Measurements from ENCODE around the gene PEPD. TPM values are rescaled to one million over a fixed set of nuclear protein-coding genes. Genes with fewer than 3 reads are reported as not detected.

The PEPD gene
- total RNA-seq, 2 experiments from 2014 or later, result 26.9 to 37.4 TPM

- Mint-ChIP-seq H3K9me3 (ENCODE audit: low read depth) (no peaks in the 10 kb centered on the region), H3K36me3 (ENCODE audit: low read depth) (no peaks in the 10 kb centered on the region), H3K4me3 (no peak overlapping the region), H3K4me1 (no peaks in the 10 kb centered on the region), H3K27ac (no peak overlapping the region), H3K27me3 (no peaks in the 10 kb centered on the region)
- ChIA-PET CTCF (no interaction called here), POLR2A (no interaction called here)
- intact Hi-C loops (cut with DNase I, micrococcal nuclease), result no loop called here
- DNase-seq (no peak), ATAC-seq (no peak)
Observed at GRCh38 chr19:33501693-33502356, 19.8 kb downstream of the PEPD start.

- H3K4me3 Mint-ChIP-seq, result no peak overlapping the region
- ATAC-seq, result no peak
- POLR2A ChIA-PET, result no interaction called here
- no peak overlapping the region for H3K27ac Mint-ChIP-seq
- peaks cover 2% of the 10 kb centered on the region for H3K36me3 Mint-ChIP-seq (ENCODE audit: low read depth)
- no peaks in the 10 kb centered on the region for H3K4me1 Mint-ChIP-seq
- CTCF ChIA-PET, result no interaction called here
- intact Hi-C loops (cut with DNase I, micrococcal nuclease), result no loop called here
- DNase-seq, result no peak
- no peaks in the 10 kb centered on the region for H3K27me3 Mint-ChIP-seq
- no peaks in the 10 kb centered on the region for H3K9me3 Mint-ChIP-seq (ENCODE audit: low read depth)
Observed at GRCh38 chr19:33500991-33501390, 20.6 kb downstream of the PEPD start.

GRCh38 chr19:33500586-33500985 is 21.0 kb downstream of the PEPD start:
- no peaks in the 10 kb centered on the region for H3K4me1 Mint-ChIP-seq
- intact Hi-C loops (cut with DNase I, micrococcal nuclease), result no loop called here

GRCh38 chr19:33499671-33500506 is 21.7 kb downstream of the PEPD start:
- no peak overlapping the region for H3K4me3 Mint-ChIP-seq
- no peaks in the 10 kb centered on the region for H3K9me3 Mint-ChIP-seq (ENCODE audit: low read depth)
- ChIA-PET CTCF (interaction anchor here (0.6 kb wide), 1 partner anchor 40 kb away, joined by 3 read pairs; no protein-coding TSS in a partner anchor), POLR2A (no interaction called here)
- H3K36me3 Mint-ChIP-seq (ENCODE audit: low read depth), result peaks cover 2% of the 10 kb centered on the region
- intact Hi-C loops (cut with DNase I, micrococcal nuclease), result no loop called here
- no peak for ATAC-seq
- H3K27ac Mint-ChIP-seq, result no peak overlapping the region
- H3K27me3 Mint-ChIP-seq, result no peaks in the 10 kb centered on the region
- H3K4me1 Mint-ChIP-seq, result no peaks in the 10 kb centered on the region
- no peak for DNase-seq

More at GRCh38 chr19:33500586-33500985, 21.0 kb downstream of the PEPD start:
- Mint-ChIP-seq H3K27me3 (no peaks in the 10 kb centered on the region), H3K36me3 (ENCODE audit: low read depth) (peaks cover 2% of the 10 kb centered on the region), H3K4me3 (no peak overlapping the region), H3K9me3 (ENCODE audit: low read depth) (no peaks in the 10 kb centered on the region), H3K27ac (no peak overlapping the region)
- ChIA-PET POLR2A (no interaction called here), CTCF (no interaction called here)
- no peak for ATAC-seq
- no peak for DNase-seq

- DNase-seq, result no peak
- ChIA-PET POLR2A (no interaction called here), CTCF (interaction anchor here (0.6 kb wide), 1 partner anchor 41 kb away, joined by 3 read pairs; no protein-coding TSS in a partner anchor)
- intact Hi-C loops (cut with DNase I, micrococcal nuclease), result no loop called here
- H3K27me3 Mint-ChIP-seq, result no peaks in the 10 kb centered on the region
- H3K4me1 Mint-ChIP-seq, result no peaks in the 10 kb centered on the region
- H3K9me3 Mint-ChIP-seq (ENCODE audit: low read depth), result no peaks in the 10 kb centered on the region
- H3K4me3 Mint-ChIP-seq, result no peak overlapping the region
- peaks cover 2% of the 10 kb centered on the region for H3K36me3 Mint-ChIP-seq (ENCODE audit: low read depth)
- no peak overlapping the region for H3K27ac Mint-ChIP-seq
- no peak for ATAC-seq
Observed at GRCh38 chr19:33499248-33499647, 22.3 kb downstream of the PEPD start.

- POLR2A ChIA-PET, result no interaction called here
- intact Hi-C loops (cut with DNase I, micrococcal nuclease), result no loop called here
- H3K4me3 Mint-ChIP-seq, result no peak overlapping the region
- no peaks in the 10 kb centered on the region for H3K4me1 Mint-ChIP-seq
- peaks cover 2% of the 10 kb centered on the region for H3K36me3 Mint-ChIP-seq (ENCODE audit: low read depth)
- ATAC-seq (no peak), DNase-seq (no peak)
- no peaks in the 10 kb centered on the region for H3K9me3 Mint-ChIP-seq (ENCODE audit: low read depth)
- H3K27ac Mint-ChIP-seq, result no peak overlapping the region
- no peaks in the 10 kb centered on the region for H3K27me3 Mint-ChIP-seq
- CTCF ChIA-PET, result no interaction called here
Observed at GRCh38 chr19:33498391-33499000, 23.1 kb downstream of the PEPD start.

- H3K27me3 Mint-ChIP-seq, result no peaks in the 10 kb centered on the region
- no peak overlapping the region for H3K27ac Mint-ChIP-seq
- POLR2A ChIA-PET, result no interaction called here
- H3K9me3 Mint-ChIP-seq (ENCODE audit: low read depth), result no peaks in the 10 kb centered on the region
- H3K4me1 Mint-ChIP-seq, result no peaks in the 10 kb centered on the region
- intact Hi-C loops (cut with DNase I, micrococcal nuclease), result no loop called here
- CTCF ChIA-PET, result no interaction called here
- DNase-seq, result no peak
- H3K36me3 Mint-ChIP-seq (ENCODE audit: low read depth), result peaks cover 2% of the 10 kb centered on the region
- no peak for ATAC-seq
- no peak overlapping the region for H3K4me3 Mint-ChIP-seq
Observed at GRCh38 chr19:33497778-33498175, 23.8 kb downstream of the PEPD start.

GRCh38 chr19:33497131-33497777 is 24.3 kb downstream of the PEPD start:
- no peaks in the 10 kb centered on the region for H3K4me1 Mint-ChIP-seq
- H3K4me3 Mint-ChIP-seq, result no peak overlapping the region
- ChIA-PET POLR2A (no interaction called here), CTCF (no interaction called here)
- DNase-seq (no peak), ATAC-seq (no peak)
- intact Hi-C loops (cut with DNase I, micrococcal nuclease), result no loop called here
- no peak overlapping the region for H3K27ac Mint-ChIP-seq
- no peaks in the 10 kb centered on the region for H3K27me3 Mint-ChIP-seq
- H3K36me3 Mint-ChIP-seq (ENCODE audit: low read depth), result peaks cover 2% of the 10 kb centered on the region
- no peaks in the 10 kb centered on the region for H3K9me3 Mint-ChIP-seq (ENCODE audit: low read depth)

GRCh38 chr19:33496038-33496895 is 25.3 kb downstream of the PEPD start:
- no peak overlapping the region for H3K27ac Mint-ChIP-seq
- H3K4me1 Mint-ChIP-seq, result no peaks in the 10 kb centered on the region
- no peaks in the 10 kb centered on the region for H3K9me3 Mint-ChIP-seq (ENCODE audit: low read depth)
- DNase-seq, result no peak
- ATAC-seq, result no peak
- intact Hi-C loops (cut with DNase I, micrococcal nuclease), result no loop called here
- H3K4me3 Mint-ChIP-seq, result no peak overlapping the region
- ChIA-PET CTCF (no interaction called here), POLR2A (no interaction called here)
- H3K27me3 Mint-ChIP-seq, result no peaks in the 10 kb centered on the region
- H3K36me3 Mint-ChIP-seq (ENCODE audit: low read depth), result peaks cover 2% of the 10 kb centered on the region

- ChIA-PET POLR2A (no interaction called here), CTCF (no interaction called here)
- no peaks in the 10 kb centered on the region for H3K27me3 Mint-ChIP-seq
- no peaks in the 10 kb centered on the region for H3K9me3 Mint-ChIP-seq (ENCODE audit: low read depth)
- no peaks in the 10 kb centered on the region for H3K4me1 Mint-ChIP-seq
- H3K4me3 Mint-ChIP-seq, result no peak overlapping the region
- no peak for ATAC-seq
- DNase-seq, result no peak
- peaks cover 2% of the 10 kb centered on the region for H3K36me3 Mint-ChIP-seq (ENCODE audit: low read depth)
- intact Hi-C loops (cut with DNase I, micrococcal nuclease), result no loop called here
- no peak overlapping the region for H3K27ac Mint-ChIP-seq
Observed at GRCh38 chr19:33493401-33494275, 28.0 kb downstream of the PEPD start.

Data from activated CD4-positive, alpha-beta T cell treated with anti-CD3 and anti-CD28 coated beads for 36 hours (primary cell).